GM19372 (cell line): ENCODE data around the gene WNT3A.

Experiments
- ATAC-seq: cut with Tn5 transposase; IDR thresholded peaks from one replicate; pipeline ENCODE4 v1.9.1; 2021; ENCODE audit warnings: mild to moderate bottlenecking, low read depth, moderate library complexity; ENCODE audit not compliant: unreplicated experiment

The WNT3A gene

GRCh38 chr1:228046421-228047182 lies 39.8 kb downstream of the WNT3A start:
- no peak for ATAC-seq

GRCh38 chr1:228047183-228047466 lies 40.3 kb downstream of the WNT3A start:
- no peak for ATAC-seq

- no peak for ATAC-seq
Measured at GRCh38 chr1:228048120-228048519, 41.3 kb downstream of the WNT3A start.

GRCh38 chr1:228048659-228049298 lies 42.0 kb downstream of the WNT3A start:
- ATAC-seq = no peak

GRCh38 chr1:228050571-228051231 lies 43.9 kb downstream of the WNT3A start:
- ATAC-seq = no peak

- ATAC-seq = no peak
Measured at GRCh38 chr1:228058172-228058948, 51.6 kb downstream of the WNT3A start.

- ATAC-seq = peak; percentile 41
Measured at GRCh38 chr1:228058949-228059633, 52.3 kb downstream of the WNT3A start.

- peak; percentile 48 for ATAC-seq
Measured at GRCh38 chr1:228059634-228060457, 53.0 kb downstream of the WNT3A start.

GRCh38 chr1:228060458-228061190 lies 53.8 kb downstream of the WNT3A start:
- no peak for ATAC-seq

- ATAC-seq = no peak
Measured at GRCh38 chr1:228061411-228062084, 54.8 kb downstream of the WNT3A start.

- no peak for ATAC-seq
Measured at GRCh38 chr1:228062085-228062791, 55.4 kb downstream of the WNT3A start.

GRCh38 chr1:228062812-228063211 lies 56.0 kb downstream of the WNT3A start:
- no peak for ATAC-seq

- no peak for ATAC-seq
Measured at GRCh38 chr1:228063251-228064191, 56.7 kb downstream of the WNT3A start.

GRCh38 chr1:228064296-228064695 lies 57.5 kb downstream of the WNT3A start:
- ATAC-seq = no peak

GRCh38 chr1:228064741-228065542 lies 58.1 kb downstream of the WNT3A start:
- no peak for ATAC-seq
